ENCODE measurements around the gene REEP6. TPM values are rescaled to one million over a fixed set of nuclear protein-coding genes. Genes with fewer than 3 reads are reported as not detected.
"Not testable (repeated sequence)": the region's sequence is repeated elsewhere in the genome, so short reads cannot be mapped to it uniquely, and the experiment has no call there.

The REEP6 gene
- total RNA-seq, 4 donors from 2014 or later, result 0.76 to 3.0 (median 0.77) TPM; not detected in 1

GRCh38 chr19:1496714-1497577 lies 6.0 kb downstream of the REEP6 start:
- TF ChIP-seq CTCF (IDR thresholded peaks at IDR 0.05), result no peak
- no peak for TF ChIP-seq POLR2A (IDR thresholded peaks at IDR 0.05)
- H3K27me3 ChIP-seq, result no peaks in the 10 kb centered on the region
- no peak for DNase-seq

GRCh38 chr19:1497578-1498235 lies 6.7 kb downstream of the REEP6 start:
- H3K27me3 ChIP-seq, result no peaks in the 10 kb centered on the region
- no peak for TF ChIP-seq POLR2A (IDR thresholded peaks at IDR 0.05)
- TF ChIP-seq CTCF (IDR thresholded peaks at IDR 0.05), result no peak
- H3K4me1 ChIP-seq, result no peaks in the 10 kb centered on the region
- no peak overlapping the region for H3K4me3 ChIP-seq
- H3K27ac ChIP-seq, result no peak overlapping the region
- intact Hi-C loops (cut with DNase I; ENCODE audit: low total_unique reads), result no loop called here
- no peak for DNase-seq
- no peaks in the 10 kb centered on the region for H3K9me3 ChIP-seq
- H3K36me3 ChIP-seq, result no peaks in the 10 kb centered on the region

More at GRCh38 chr19:1496714-1497577, 6.0 kb downstream of the REEP6 start:
- Histone ChIP-seq H3K9me3 (no peaks in the 10 kb centered on the region), H3K4me1 (no peaks in the 10 kb centered on the region), H3K36me3 (no peaks in the 10 kb centered on the region), H3K27ac (no peak overlapping the region), H3K4me3 (no peak overlapping the region)
- intact Hi-C loops (cut with DNase I; ENCODE audit: low total_unique reads), result no loop called here

- H3K4me3 ChIP-seq; H3K36me3 ChIP-seq; H3K4me1 ChIP-seq; H3K27me3 ChIP-seq; H3K27ac ChIP-seq; DNase-seq; H3K9me3 ChIP-seq; intact Hi-C loops (cut with DNase I; ENCODE audit: low total_unique reads): not testable (repeated sequence)
Measured at GRCh38 chr19:1499231-1499630, 8.2 kb downstream of the REEP6 start.

GRCh38 chr19:1501200-1501595 lies 10.2 kb downstream of the REEP6 start:
- Histone ChIP-seq H3K36me3 (no peaks in the 10 kb centered on the region), H3K9me3 (no peaks in the 10 kb centered on the region), H3K27me3 (no peaks in the 10 kb centered on the region), H3K27ac (no peak overlapping the region), H3K4me3 (no peak overlapping the region), H3K4me1 (peaks cover 0 to 6% of the 10 kb centered on the region in 2 donors)
- TF ChIP-seq CTCF (IDR thresholded peaks at IDR 0.05) (no peak), POLR2A (IDR thresholded peaks at IDR 0.05) (no peak)
- intact Hi-C loops (cut with DNase I; ENCODE audit: low total_unique reads), result no loop called here
- no peak for DNase-seq

GRCh38 chr19:1502433-1503088 lies 11.6 kb downstream of the REEP6 start:
- peaks cover 0 to 6% of the 10 kb centered on the region in 2 donors for H3K4me1 ChIP-seq
- H3K36me3 ChIP-seq, result no peaks in the 10 kb centered on the region
- intact Hi-C loops (cut with DNase I; ENCODE audit: low total_unique reads), result no loop called here
- H3K4me3 ChIP-seq, result no peak overlapping the region
- no peak overlapping the region for H3K27ac ChIP-seq
- no peaks in the 10 kb centered on the region for H3K27me3 ChIP-seq
- DNase-seq, result no peak
- TF ChIP-seq POLR2A (IDR thresholded peaks at IDR 0.05) (no peak), CTCF (IDR thresholded peaks at IDR 0.05) (no peak)
- H3K9me3 ChIP-seq, result no peaks in the 10 kb centered on the region

Measured in uterus (tissue), 4 donors.